H9 (cell line): ENCODE measurements around the gene TRAPPC2. TPM values are rescaled to one million over a fixed set of nuclear protein-coding genes. Genes with fewer than 3 reads are reported as not detected.

Experiments used
- DNase-seq: peaks from one replicate; pipeline ENCODE4 v3.0.0-alpha.2; 2017
- H2AFZ ChIP-seq: one replicate; pipeline ENCODE4 v1.6.1; 2013; ENCODE audit warnings: mild to moderate bottlenecking, low read length, control low read depth, moderate library complexity
- H2AK5ac ChIP-seq: 2 replicates; pipeline ENCODE4 v1.6.1; 2013; ENCODE audit warnings: low read length, control low read depth, mixed read lengths; ENCODE audit not compliant: insufficient read length
- H2BK120ac ChIP-seq: one replicate; pipeline ENCODE4 v1.6.1; 2013; ENCODE audit warnings: low read depth, mild to moderate bottlenecking, low read length, control low read depth, inconsistent platforms; ENCODE audit not compliant: poor library complexity, severe bottlenecking
- H2BK12ac ChIP-seq: 2 replicates; pipeline ENCODE4 v1.6.1; 2013; ENCODE audit warnings: low read length, control low read depth, mixed read lengths, low read depth; ENCODE audit not compliant: insufficient read length
- H2BK15ac ChIP-seq: 2 replicates; pipeline ENCODE4 v1.6.1; 2013; ENCODE audit warnings: low read depth, low read length, control low read depth
- H2BK20ac ChIP-seq: one replicate; pipeline ENCODE4 v1.6.1; 2013; ENCODE audit warnings: low read depth, mild to moderate bottlenecking, low read length, control low read depth, inconsistent platforms; ENCODE audit not compliant: poor library complexity, severe bottlenecking
- H2BK5ac ChIP-seq: 2 replicates; pipeline ENCODE4 v1.6.1; 2013; ENCODE audit warnings: low read length, control low read depth, mixed read lengths; ENCODE audit not compliant: insufficient read length
- H3K14ac ChIP-seq: 2 replicates; pipeline ENCODE4 v1.6.1; 2013; ENCODE audit warnings: low read length, control low read depth; ENCODE audit not compliant: insufficient read depth
- H3K18ac ChIP-seq: 2 replicates; pipeline ENCODE4 v1.6.1; 2013; ENCODE audit warnings: low read depth, mild to moderate bottlenecking, mixed read lengths, low read length, control low read depth; ENCODE audit not compliant: insufficient read length
- H3K23ac ChIP-seq: 2 replicates; pipeline ENCODE4 v1.6.1; 2013; ENCODE audit warnings: low read length, control low read depth, mixed read lengths, low read depth; ENCODE audit not compliant: insufficient read length
- H3K23me2 ChIP-seq: 2 replicates; pipeline ENCODE4 v1.6.1; 2013; ENCODE audit warnings: low read depth, mild to moderate bottlenecking, mixed read lengths, low read length, control low read depth; ENCODE audit not compliant: insufficient read length, poor library complexity, severe bottlenecking
- H3K27ac ChIP-seq: 2 replicates; pipeline ENCODE4 v1.5.1; 2013; ENCODE audit warnings: low read length, control low read depth, mixed read lengths, low read depth; ENCODE audit not compliant: insufficient read length
- H3K27me3 ChIP-seq: 2 replicates; pipeline ENCODE4 v1.6.1; 2013; ENCODE audit warnings: low read length, control low read depth, inconsistent platforms; ENCODE audit not compliant: insufficient read depth
- H3K4ac ChIP-seq: 2 replicates; pipeline ENCODE4 v1.6.1; 2013; ENCODE audit warnings: low read depth, mild to moderate bottlenecking, control low read depth, inconsistent platforms, low read length, moderate library complexity
- H3K4me1 ChIP-seq: 2 replicates; pipeline ENCODE4 v1.6.1; 2013; ENCODE audit warnings: low read length, control low read depth, inconsistent platforms; ENCODE audit not compliant: insufficient read depth
- H3K4me2 ChIP-seq: 2 replicates; pipeline ENCODE4 v1.6.1; 2013; ENCODE audit warnings: low read length, control low read depth, mixed read lengths; ENCODE audit not compliant: insufficient read length, insufficient read depth
- H3K56ac ChIP-seq: 2 replicates; pipeline ENCODE4 v1.6.1; 2013; ENCODE audit warnings: low read depth, mild to moderate bottlenecking, mixed read lengths, low read length, control low read depth; ENCODE audit not compliant: insufficient read length
- H3K79me1 ChIP-seq: 2 replicates; pipeline ENCODE4 v1.6.1; 2013; ENCODE audit warnings: low read depth, mild to moderate bottlenecking, moderate library complexity, low read length, control low read depth, inconsistent platforms; ENCODE audit not compliant: insufficient read depth, poor library complexity, severe bottlenecking
- H3K79me2 ChIP-seq: 2 replicates; pipeline ENCODE4 v1.6.1; 2013; ENCODE audit warnings: low read length, control low read depth, inconsistent platforms; ENCODE audit not compliant: insufficient read depth
- H3K9ac ChIP-seq: 2 replicates; pipeline ENCODE4 v1.6.1; 2013; ENCODE audit warnings: low read length, control low read depth, mixed read lengths; ENCODE audit not compliant: insufficient read length; ENCODE audit errors: extremely low read depth
- H3K9me3 ChIP-seq: one replicate; pipeline ENCODE4 v1.6.1; 2013; ENCODE audit warnings: low read depth, low read length, inconsistent platforms; ENCODE audit not compliant: control insufficient read depth
- H3T11ph ChIP-seq: one replicate; pipeline ENCODE4 v1.6.1; 2013; ENCODE audit warnings: mild to moderate bottlenecking, low read length, control low read depth, inconsistent platforms
- H4K20me1 ChIP-seq: one replicate; pipeline ENCODE4 v1.6.1; 2013; ENCODE audit not compliant: control insufficient read depth, insufficient read length, insufficient read depth
- H4K5ac ChIP-seq: 2 replicates; pipeline ENCODE4 v1.6.1; 2013; ENCODE audit warnings: low read depth, mild to moderate bottlenecking, mixed read lengths, low read length, control low read depth; ENCODE audit not compliant: insufficient read length
- H4K8ac ChIP-seq: replicated peaks from 2 replicates; pipeline ENCODE4 v1.6.1; 2013; ENCODE audit warnings: low read length, control low read depth, mixed read lengths, low read depth; ENCODE audit not compliant: insufficient read length
- H4K91ac ChIP-seq: 2 replicates; pipeline ENCODE4 v1.6.1; 2013; ENCODE audit warnings: low read depth, mild to moderate bottlenecking, moderate library complexity, mixed read lengths, low read length, control low read depth; ENCODE audit not compliant: insufficient read length
- H3K27ac Mint-ChIP-seq, 3 experiments: 2 replicates in 2 of 3; 3 replicates in 1 of 3; pipeline ENCODE4 v1.8.0; 2020 to 2021; ENCODE audit warnings: mixed read lengths in 3 of 3, mild to moderate bottlenecking in 1 of 3, moderate library complexity in 1 of 3
- H3K27me3 Mint-ChIP-seq: 2 replicates; pipeline ENCODE4 v1.8.0; 2021; ENCODE audit warnings: low read depth, mild to moderate bottlenecking, moderate library complexity, mixed read lengths
- H3K36me3 Mint-ChIP-seq, 3 experiments: 2 replicates in 2 of 3; 3 replicates in 1 of 3; pipeline ENCODE4 v1.8.0; 2020 to 2021; ENCODE audit warnings: low read depth in 3 of 3, mixed read lengths in 3 of 3; ENCODE audit not compliant: insufficient read depth in 1 of 3
- H3K4me1 Mint-ChIP-seq, 2 experiments: 2 replicates each; pipeline ENCODE4 v1.8.0; 2020; ENCODE audit warnings: mixed read lengths in 2 of 2
- H3K4me3 Mint-ChIP-seq, 2 experiments: 2 replicates in 1 of 2; 3 replicates in 1 of 2; pipeline ENCODE4 v1.8.0; 2020 to 2021; ENCODE audit warnings: mild to moderate bottlenecking in 2 of 2, mixed read lengths in 2 of 2, moderate library complexity in 1 of 2
- H3K9me3 Mint-ChIP-seq, 2 experiments: 2 replicates in 1 of 2; 3 replicates in 1 of 2; pipeline ENCODE4 v1.8.0; 2020; ENCODE audit warnings: mild to moderate bottlenecking in 2 of 2, mixed read lengths in 2 of 2, moderate library complexity in 1 of 2
- WGBS: extraction: QIAGEN DNeasy Blood & Tissue Kit; methylation state at CpG from one replicate; pipeline ENCODE4 v1.1.7; 2013; ENCODE audit warnings: missing lambda C conversion rate, low lambda C conversion rate, mixed read lengths; ENCODE audit not compliant: insufficient read length; ENCODE audit errors: extremely low coverage; 5-methylcytosine and 5-hydroxymethylcytosine counted together
- total RNA-seq: library from RNA; stranded (reverse); gene quantifications from 2 replicates; pipeline ENCODE4 v1.2.1, GENCODE V29; 2021
- TF ChIP-seq, protein P1 (sequence below): fragments of 200-600 bp; sonication (generic); conservative IDR thresholded peaks from 3 replicates; pipeline ENCODE4 v1.8.0; 2021; ENCODE audit warnings: antibody characterized with exemption, mild to moderate bottlenecking

TRAPPC2 gene
- total RNA-seq, 1 experiment from 2014 or later, result 13.3 TPM

DNA sequence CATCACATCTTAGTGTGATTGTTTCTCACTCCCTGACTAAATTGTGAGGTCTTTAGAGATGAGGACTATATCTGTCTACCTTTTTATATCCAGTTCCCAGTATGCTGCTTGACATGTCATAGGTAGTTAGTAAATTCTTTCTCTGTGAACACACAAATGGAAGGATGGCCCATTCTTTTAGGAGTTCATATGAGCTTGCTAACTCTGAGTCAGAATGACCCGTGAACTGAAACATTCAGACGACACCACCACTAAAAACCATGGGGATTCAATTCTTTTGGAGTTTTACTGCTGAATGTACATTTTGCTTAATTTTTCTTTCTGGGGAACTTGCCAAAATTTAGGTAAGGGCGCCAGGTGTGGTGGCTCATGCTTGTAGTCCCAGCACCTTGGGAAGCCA, 14.1 kb upstream of the TRAPPC2 start:
- no CpG with 5 or more reads among the region's 3 CpGs for WGBS
- no peak overlapping the region for H3K4me2 ChIP-seq
- H3K14ac ChIP-seq, result no peak overlapping the region
- Mint-ChIP-seq H3K27ac (no peak overlapping the region), H3K36me3 (peaks cover 9 to 72% (median 47%) of the 10 kb centered on the region in 3 experiments; a peak in 6 of 7 replicates), H3K4me3 (no peak overlapping the region), H3K27me3 (no peaks in the 10 kb centered on the region), H3K4me1 (no peaks in the 10 kb centered on the region), H3K9me3 (peaks cover 22 to 44% of the 10 kb centered on the region in 2 experiments)
- no peak overlapping the region for H2BK15ac ChIP-seq
- no peak overlapping the region for H4K5ac ChIP-seq
- H2BK120ac ChIP-seq, result no peak overlapping the region
- no peak overlapping the region for H2AFZ ChIP-seq
- H3T11ph ChIP-seq, result no peak overlapping the region
- no peak overlapping the region for H2BK20ac ChIP-seq
- H2BK5ac ChIP-seq, result no peak overlapping the region
- H3K79me2 ChIP-seq, result 0 out of 2 replicates have a peak, but pooled peaks cover 2% of the 10 kb centered on the region
- H3K23me2 ChIP-seq, result no peaks in the 10 kb centered on the region
- no peaks in the 10 kb centered on the region for H3K4me1 ChIP-seq
- H3K23ac ChIP-seq, result no peak overlapping the region
- no peak overlapping the region for H3K9ac ChIP-seq
- no peaks in the 10 kb centered on the region for H3K79me1 ChIP-seq
- no peaks in the 10 kb centered on the region for H4K20me1 ChIP-seq
- H3K18ac ChIP-seq, result no peak overlapping the region
- no peaks in the 10 kb centered on the region for H3K9me3 ChIP-seq
- no peak overlapping the region for H2AK5ac ChIP-seq
- no peak overlapping the region for H4K91ac ChIP-seq
- H3K4ac ChIP-seq, result no peak overlapping the region
- TF ChIP-seq, protein P1, sequence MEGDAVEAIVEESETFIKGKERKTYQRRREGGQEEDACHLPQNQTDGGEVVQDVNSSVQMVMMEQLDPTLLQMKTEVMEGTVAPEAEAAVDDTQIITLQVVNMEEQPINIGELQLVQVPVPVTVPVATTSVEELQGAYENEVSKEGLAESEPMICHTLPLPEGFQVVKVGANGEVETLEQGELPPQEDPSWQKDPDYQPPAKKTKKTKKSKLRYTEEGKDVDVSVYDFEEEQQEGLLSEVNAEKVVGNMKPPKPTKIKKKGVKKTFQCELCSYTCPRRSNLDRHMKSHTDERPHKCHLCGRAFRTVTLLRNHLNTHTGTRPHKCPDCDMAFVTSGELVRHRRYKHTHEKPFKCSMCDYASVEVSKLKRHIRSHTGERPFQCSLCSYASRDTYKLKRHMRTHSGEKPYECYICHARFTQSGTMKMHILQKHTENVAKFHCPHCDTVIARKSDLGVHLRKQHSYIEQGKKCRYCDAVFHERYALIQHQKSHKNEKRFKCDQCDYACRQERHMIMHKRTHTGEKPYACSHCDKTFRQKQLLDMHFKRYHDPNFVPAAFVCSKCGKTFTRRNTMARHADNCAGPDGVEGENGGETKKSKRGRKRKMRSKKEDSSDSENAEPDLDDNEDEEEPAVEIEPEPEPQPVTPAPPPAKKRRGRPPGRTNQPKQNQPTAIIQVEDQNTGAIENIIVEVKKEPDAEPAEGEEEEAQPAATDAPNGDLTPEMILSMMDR, result no peak
- H4K8ac ChIP-seq, result no peak overlapping the region
- H2BK12ac ChIP-seq, result no peak overlapping the region
- H3K27me3 ChIP-seq, result no peaks in the 10 kb centered on the region
- no peak overlapping the region for H3K56ac ChIP-seq
- DNase-seq, result no peak
- no peak overlapping the region for H3K27ac ChIP-seq
